ENCODE data around the gene SLC6A1. TPM values are rescaled to one million over a fixed set of nuclear protein-coding genes. Genes with fewer than 3 reads are reported as not detected.

SLC6A1 gene
- total and polyA plus RNA-seq, 2 of the 4 experiments (the other 2 are of a cell fraction), result 0.02 TPM; not detected in 1

- Histone ChIP-seq H2AK9ac (replicated peaks; ENCODE audit: low read depth, low read length, poor library complexity) (no peak overlapping the region), H3K4ac (ENCODE audit: low read depth, low read length) (no peak overlapping the region), H3K27ac (ENCODE audit: insufficient read depth, low read length) (no peak overlapping the region), H4K91ac (ENCODE audit: insufficient read depth, low read depth, low read length) (no peak overlapping the region), H2BK15ac (ENCODE audit: low read depth, low read length) (no peak overlapping the region), H3K23ac (ENCODE audit: low read depth, low read length) (no peak overlapping the region), H3K9ac (ENCODE audit: low read depth, low read length) (no peak overlapping the region), H3K4me2 (ENCODE audit: low read depth, low read length) (no peak overlapping the region), H2BK20ac (ENCODE audit: low read depth, low read length) (no peak overlapping the region), H3K56ac (ENCODE audit: extremely low read depth, insufficient read depth, low read length) (no peak overlapping the region), H3K14ac (replicated peaks; ENCODE audit: low read depth, low read length) (no peak overlapping the region), H3K27me3 (ENCODE audit: control insufficient read depth, insufficient read depth, low read length) (peaks cover 17% of the 10 kb centered on the region), H2BK120ac (ENCODE audit: low read depth, low read length) (no peak overlapping the region), H2BK5ac (ENCODE audit: low read depth, low read length, poor library complexity, severe bottlenecking) (no peak overlapping the region), H3K4me3 (ENCODE audit: insufficient read depth, low read depth, low read length) (no peak overlapping the region), H3K79me1 (ENCODE audit: low read depth in 1 of 2, low read length in 2 of 2) (no peaks in the 10 kb centered on the region), H2AK5ac (ENCODE audit: low read depth, low read length) (no peak overlapping the region), H4K5ac (ENCODE audit: low read depth, low read length) (no peak overlapping the region), H4K8ac (ENCODE audit: low read depth in 2 of 2, low read length in 2 of 2) (no peak overlapping the region), H3K9me1 (ENCODE audit: insufficient read depth, low read length) (no peaks in the 10 kb centered on the region), H3K18ac (ENCODE audit: low read depth, low read length) (no peak overlapping the region), H2AFZ (replicated peaks; ENCODE audit: low read length, poor library complexity) (no peak overlapping the region), H4K20me1 (ENCODE audit: insufficient read depth, low read length) (no peaks in the 10 kb centered on the region), H3K4me1 (ENCODE audit: control insufficient read depth, insufficient read depth, low read length) (no peaks in the 10 kb centered on the region), H3K36me3 (ENCODE audit: control insufficient read depth, insufficient read depth, low read length) (no peaks in the 10 kb centered on the region), H3K9me3 (ENCODE audit: control insufficient read depth, insufficient read depth, low read length) (no peaks in the 10 kb centered on the region)
- ChIA-PET CTCF (interaction anchor here (0.9 kb wide), 1 partner anchor 33 kb away, joined by 3 read pairs; no protein-coding TSS in a partner anchor), POLR2A (ENCODE audit: unreplicated experiment) (no interaction called here)
- BruUV-seq (replicated peaks), result no TSS peak
- TF ChIP-seq NFE2L2 (IDR thresholded peaks at IDR 0.05; ENCODE audit: low read depth, low read length) (no peak), CEBPB (IDR thresholded peaks at IDR 0.05; ENCODE audit: low read depth, low read length) (no peak), RCOR1 (IDR thresholded peaks at IDR 0.05; ENCODE audit: insufficient replicate concordance, low read length) (no peak), MAFK (IDR thresholded peaks at IDR 0.05; ENCODE audit: low read depth, low read length) (no peak), CHD1 (IDR thresholded peaks at IDR 0.05; ENCODE audit: low read depth, low read length) (no peak), MAZ (IDR thresholded peaks at IDR 0.05; ENCODE audit: borderline replicate concordance, low read depth, low read length) (no peak), CTCF (conservative IDR thresholded peaks at IDR 0.05; ENCODE audit: low read depth, low read length) (no peak)
- WGBS, 2 experiments (ENCODE audit: extremely low coverage in 2 of 2, insufficient read length in 1 of 2), result no CpG with 5 or more reads among the region's 7 CpGs
- intact Hi-C loops (cut with micrococcal nuclease), result no loop called here
- DNase-seq, result no peak
- ATAC-seq (ENCODE audit: low read depth), result no peak
- in situ Hi-C loops (cut with MboI; ENCODE audit: low sequenced_read_pairs), result no loop called here
- dilution Hi-C loops (cut with HindIII; ENCODE audit: low sequenced_read_pairs, unreplicated experiment), result no loop called here
Observed at GRCh38 chr3:10980312-10980711, 12.2 kb upstream of the SLC6A1 start.

All from IMR-90 (cell line).